Measurements from ENCODE around the gene PNMA8B.

The PNMA8B gene

DNA sequence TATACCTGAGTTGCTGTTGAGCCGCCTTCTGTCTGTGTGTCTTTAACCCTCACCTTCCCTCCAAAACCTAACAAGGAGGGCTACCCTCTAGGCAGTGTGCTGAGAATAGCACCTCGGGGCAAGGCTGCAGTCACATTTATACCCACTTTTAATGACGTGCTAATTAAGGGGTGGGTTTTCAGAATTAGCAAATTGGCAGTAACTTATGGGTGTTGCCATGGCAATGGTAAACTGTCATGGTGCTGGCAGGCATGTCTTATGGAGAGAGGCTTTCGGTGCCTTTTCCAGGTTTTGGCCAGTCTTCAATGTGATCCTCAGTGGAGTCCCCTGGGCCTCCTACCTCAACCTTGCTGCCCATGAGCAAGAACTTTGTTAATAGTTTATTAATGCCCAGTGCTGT lies 23.1 kb downstream of the PNMA8B start:
- no peak for TF ChIP-seq ZFX (IDR thresholded peaks at IDR 0.05; ENCODE audit: borderline replicate concordance)
- TF ChIP-seq, protein P1, sequence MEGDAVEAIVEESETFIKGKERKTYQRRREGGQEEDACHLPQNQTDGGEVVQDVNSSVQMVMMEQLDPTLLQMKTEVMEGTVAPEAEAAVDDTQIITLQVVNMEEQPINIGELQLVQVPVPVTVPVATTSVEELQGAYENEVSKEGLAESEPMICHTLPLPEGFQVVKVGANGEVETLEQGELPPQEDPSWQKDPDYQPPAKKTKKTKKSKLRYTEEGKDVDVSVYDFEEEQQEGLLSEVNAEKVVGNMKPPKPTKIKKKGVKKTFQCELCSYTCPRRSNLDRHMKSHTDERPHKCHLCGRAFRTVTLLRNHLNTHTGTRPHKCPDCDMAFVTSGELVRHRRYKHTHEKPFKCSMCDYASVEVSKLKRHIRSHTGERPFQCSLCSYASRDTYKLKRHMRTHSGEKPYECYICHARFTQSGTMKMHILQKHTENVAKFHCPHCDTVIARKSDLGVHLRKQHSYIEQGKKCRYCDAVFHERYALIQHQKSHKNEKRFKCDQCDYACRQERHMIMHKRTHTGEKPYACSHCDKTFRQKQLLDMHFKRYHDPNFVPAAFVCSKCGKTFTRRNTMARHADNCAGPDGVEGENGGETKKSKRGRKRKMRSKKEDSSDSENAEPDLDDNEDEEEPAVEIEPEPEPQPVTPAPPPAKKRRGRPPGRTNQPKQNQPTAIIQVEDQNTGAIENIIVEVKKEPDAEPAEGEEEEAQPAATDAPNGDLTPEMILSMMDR (IDR thresholded peaks at IDR 0.05): no peak
- H3K27ac ChIP-seq: no peak overlapping the region

DNA sequence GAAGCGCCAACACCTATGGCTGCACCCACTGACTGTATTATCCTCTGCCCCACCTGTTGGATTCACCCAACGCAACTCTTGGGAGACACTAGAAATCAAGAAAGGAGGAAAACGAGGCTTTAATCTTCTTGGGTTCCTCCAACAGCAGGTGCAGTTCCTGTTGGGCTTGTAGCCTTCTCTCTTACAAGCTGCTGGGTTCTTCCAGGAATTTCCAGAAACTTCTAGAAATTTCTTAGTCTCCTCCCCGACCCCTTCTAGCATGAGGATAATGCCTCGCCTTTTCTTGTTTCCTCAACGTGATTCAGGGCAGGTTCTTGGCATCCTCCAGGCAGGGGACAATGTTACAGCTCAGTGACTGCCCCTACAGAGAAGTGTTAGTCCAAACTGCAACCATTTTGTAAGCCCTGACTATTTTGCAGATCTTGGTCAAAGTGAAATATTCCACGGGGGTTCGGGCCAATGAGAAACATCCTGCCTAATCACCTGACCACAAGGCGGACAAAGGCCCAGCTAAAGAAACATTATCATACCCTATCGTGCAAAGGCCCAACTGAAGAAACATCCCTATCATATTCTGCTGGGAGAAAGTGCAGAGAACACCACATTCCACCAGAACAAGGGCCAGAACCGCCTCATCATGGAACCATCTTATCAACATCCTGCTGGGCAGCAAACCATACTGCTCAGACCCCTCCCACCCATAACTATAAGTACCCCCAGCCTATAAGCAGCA lies 23.7 kb downstream of the PNMA8B start:
- TF ChIP-seq, protein P1 (IDR thresholded peaks at IDR 0.05): no peak
- TF ChIP-seq ZFX (IDR thresholded peaks at IDR 0.05; ENCODE audit: borderline replicate concordance): no peak
- H3K27ac ChIP-seq: peak overlapping the region; percentile 33; the same call in 1 of the 2 replicates

DNA sequence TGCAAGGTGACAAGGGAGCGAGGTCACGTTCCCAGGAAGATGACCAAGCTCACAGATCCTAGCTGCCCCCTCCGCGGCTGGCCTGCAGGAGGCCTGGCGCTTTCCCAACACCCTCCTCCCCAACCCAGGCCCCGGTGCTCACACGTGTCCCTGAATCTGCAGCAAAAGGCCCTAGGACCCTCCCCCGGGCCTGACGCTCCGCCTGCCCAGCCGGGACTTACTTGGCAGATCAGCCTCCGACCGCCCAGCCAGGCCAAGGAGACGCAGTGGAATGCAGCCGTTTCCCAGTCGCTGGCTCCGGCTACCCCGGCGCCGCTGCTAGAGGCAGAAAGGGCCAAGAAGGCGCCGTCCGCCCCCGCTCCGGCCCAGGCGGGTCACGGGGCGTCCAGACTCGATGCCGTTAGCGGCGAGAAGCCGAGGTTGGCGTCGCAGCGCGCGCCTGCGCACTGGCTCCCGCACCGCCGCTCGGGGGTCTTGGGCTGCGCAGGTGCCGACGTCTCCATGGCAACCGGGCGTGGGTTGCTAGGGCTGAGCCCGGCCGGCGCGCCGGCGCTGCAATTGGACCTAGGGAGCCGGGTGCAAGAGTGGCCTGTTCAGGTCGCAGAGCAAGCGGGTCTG lies 24.4 kb downstream of the PNMA8B start, which contains the start of gene PNMA8A:
TSS of gene PNMA8A (minus strand) at position 448 of the 618 bp plus-strand sequence. CDS start 528 bp downstream, outside the sequence.
- H3K27ac ChIP-seq: peak within 1 kb of the TSS; percentile 33; the same call in 1 of the 2 replicates
- TF ChIP-seq, protein P1 (IDR thresholded peaks at IDR 0.05): 0 out of 2 replicates have a peak, but pooled peaks have one; percentile 5
- no peak for TF ChIP-seq ZFX (IDR thresholded peaks at IDR 0.05; ENCODE audit: borderline replicate concordance)

DNA sequence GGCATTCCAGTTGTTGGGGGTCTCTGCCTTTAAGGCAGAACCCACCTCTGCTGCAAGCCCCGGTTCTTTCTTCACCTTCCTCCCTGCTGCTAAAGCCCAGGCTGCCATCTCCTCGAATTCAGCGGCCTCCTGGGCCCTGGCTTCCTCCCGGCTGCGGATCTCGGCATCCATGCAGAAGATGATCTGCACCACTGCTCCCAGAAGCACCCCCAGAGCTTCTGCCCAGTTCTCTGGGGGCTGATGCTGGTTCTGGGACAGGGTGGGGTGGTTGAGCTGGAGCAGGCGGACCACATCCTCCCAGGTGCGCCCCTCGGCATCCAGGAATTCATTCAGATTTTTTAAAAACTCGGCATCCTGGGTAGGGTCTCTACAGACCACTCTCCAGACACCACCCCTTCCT lies 25.3 kb downstream of the PNMA8B start:
- TF ChIP-seq, protein P1 (IDR thresholded peaks at IDR 0.05): no peak
- no peak for TF ChIP-seq ZFX (IDR thresholded peaks at IDR 0.05; ENCODE audit: borderline replicate concordance)
- no peak overlapping the region for H3K27ac ChIP-seq

DNA sequence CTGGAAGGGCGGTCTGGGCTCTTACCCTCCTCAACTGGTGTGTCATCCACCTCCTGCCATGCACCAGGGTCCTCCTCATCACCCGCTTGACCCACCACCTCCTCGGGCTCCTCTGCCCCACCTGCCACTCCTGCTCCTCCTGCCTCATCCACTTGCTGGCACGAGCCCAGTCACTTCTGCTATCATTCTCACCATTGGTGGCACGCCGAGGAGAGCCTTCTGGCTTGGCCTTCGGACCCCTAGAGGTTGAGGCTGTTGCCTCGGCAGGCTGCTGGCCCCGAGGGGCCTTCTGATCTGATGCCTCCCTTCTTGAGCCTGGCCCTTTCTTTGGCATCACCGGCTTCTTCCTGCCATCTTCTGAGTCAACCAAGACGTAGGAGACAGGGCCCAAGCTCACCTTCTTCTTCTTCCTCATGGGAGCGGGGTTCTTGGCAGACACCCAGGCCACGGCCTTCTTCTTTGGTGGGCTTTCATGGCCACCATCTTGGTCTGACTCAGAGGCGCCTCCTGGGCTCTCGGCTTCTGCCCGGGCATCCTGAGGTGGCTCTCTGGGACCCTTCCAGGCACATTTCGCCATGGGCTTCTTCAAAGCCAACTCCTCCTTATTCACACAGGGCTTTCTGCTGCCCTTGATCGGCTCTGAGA lies 26.0 kb downstream of the PNMA8B start:
- no peak overlapping the region for H3K27ac ChIP-seq
- TF ChIP-seq, protein P1 (IDR thresholded peaks at IDR 0.05): no peak
- TF ChIP-seq ZFX (IDR thresholded peaks at IDR 0.05; ENCODE audit: borderline replicate concordance): no peak

DNA sequence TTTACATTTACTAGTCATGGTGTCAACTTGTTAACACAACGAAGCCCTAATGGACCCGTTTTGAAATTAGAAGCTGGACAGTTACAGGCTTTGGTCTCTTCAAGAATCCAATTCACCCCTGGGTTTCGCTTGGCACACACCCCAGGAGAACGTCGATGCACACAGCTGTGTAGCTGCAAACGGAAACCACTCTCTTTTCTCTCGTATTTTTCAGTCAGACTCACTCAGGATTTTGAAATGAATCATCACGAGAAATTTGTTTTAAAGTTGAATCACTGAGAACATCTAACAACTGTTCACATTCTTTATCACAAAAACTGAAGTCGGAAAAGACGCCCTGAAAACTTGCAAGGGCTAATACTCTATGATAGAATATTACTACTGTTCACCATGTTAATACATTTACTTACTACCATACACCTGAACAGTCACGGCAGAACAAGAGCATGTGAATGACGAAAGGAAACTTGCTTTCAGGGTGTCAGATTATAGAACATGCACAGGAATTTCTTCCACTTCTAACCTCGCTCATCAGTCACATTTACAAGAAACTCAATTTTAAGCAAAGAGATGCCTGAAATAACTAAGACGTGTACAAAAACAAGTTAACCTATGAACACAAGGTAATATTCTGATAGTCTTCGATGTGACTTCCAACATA lies 29.0 kb downstream of the PNMA8B start:
- H3K27ac ChIP-seq: no peak overlapping the region
- TF ChIP-seq, protein P1 (IDR thresholded peaks at IDR 0.05): no peak
- no peak for TF ChIP-seq ZFX (IDR thresholded peaks at IDR 0.05; ENCODE audit: borderline replicate concordance)

All from 22Rv1 (cell line).